GM21367 (cell line): Measurements from ENCODE around the gene CREB3.

ENCODE experiments used
- ATAC-seq: cut with Tn5 transposase; IDR thresholded peaks from one replicate; pipeline ENCODE4 v1.9.1; 2021; ENCODE audit not compliant: unreplicated experiment

Gene CREB3

GRCh38 chr9:35725362-35725761 lies 7.1 kb upstream of the CREB3 start:
- no peak for ATAC-seq

- ATAC-seq, result no peak
Measured at GRCh38 chr9:35726931-35727330, 5.5 kb upstream of the CREB3 start.

GRCh38 chr9:35727676-35728040 lies 4.8 kb upstream of the CREB3 start:
- ATAC-seq, result no peak

GRCh38 chr9:35728041-35728971 lies 4.2 kb upstream of the CREB3 start:
- ATAC-seq, result no peak

GRCh38 chr9:35729101-35729500 lies 3.4 kb upstream of the CREB3 start:
- ATAC-seq, result no peak

GRCh38 chr9:35729700-35730485 lies 2.6 kb upstream of the CREB3 start:
- no peak for ATAC-seq

GRCh38 chr9:35730486-35730854 lies 2.0 kb upstream of the CREB3 start:
- no peak for ATAC-seq

GRCh38 chr9:35731415-35732184 lies 866 bp upstream of the CREB3 start:
- ATAC-seq, result no peak

- no peak for ATAC-seq
Measured at GRCh38 chr9:35732800-35733541, 505 bp downstream of the CREB3 start.

- no peak for ATAC-seq
Measured at GRCh38 chr9:35734096-35734495, 1.6 kb downstream of the CREB3 start.

- ATAC-seq, result no peak
Measured at GRCh38 chr9:35736201-35736633, 3.8 kb downstream of the CREB3 start.

- no peak for ATAC-seq
Measured at GRCh38 chr9:35737143-35737542, 4.7 kb downstream of the CREB3 start.

- no peak for ATAC-seq
Measured at GRCh38 chr9:35738186-35738585, 5.7 kb downstream of the CREB3 start.

GRCh38 chr9:35738924-35739323 lies 6.5 kb downstream of the CREB3 start:
- no peak for ATAC-seq

- ATAC-seq, result no peak
Measured at GRCh38 chr9:35740243-35740642, 7.8 kb downstream of the CREB3 start.

GRCh38 chr9:35741740-35742139 lies 9.3 kb downstream of the CREB3 start:
- no peak for ATAC-seq

- ATAC-seq, result no peak
Measured at GRCh38 chr9:35743452-35743851, 11.0 kb downstream of the CREB3 start.

GRCh38 chr9:35743880-35744518 lies 11.5 kb downstream of the CREB3 start:
- ATAC-seq, result no peak

- no peak for ATAC-seq
Measured at GRCh38 chr9:35745569-35745968, 13.1 kb downstream of the CREB3 start.

GRCh38 chr9:35746583-35746982 lies 14.1 kb downstream of the CREB3 start:
- no peak for ATAC-seq
